ENCODE measurements around the gene SGCD.

The SGCD gene

DNA sequence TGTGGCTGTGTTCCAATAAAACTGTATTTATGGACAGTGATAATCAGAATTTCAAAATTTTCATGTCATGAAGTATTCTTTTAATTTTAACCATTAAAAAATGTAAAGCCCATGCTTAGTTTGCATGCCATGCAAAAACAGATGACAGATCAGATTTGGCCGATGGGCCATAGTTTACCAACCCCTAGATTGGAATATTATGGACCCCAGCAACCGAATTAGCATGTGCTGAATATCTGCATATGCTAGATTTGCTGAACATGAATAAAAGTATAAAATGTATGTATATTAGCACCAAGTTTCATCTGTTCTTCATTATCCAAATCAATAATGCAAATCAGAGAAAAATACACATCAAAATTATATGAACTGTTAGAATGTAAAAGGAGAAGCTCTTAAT, 364.6 kb downstream of the SGCD start:
- Mint-ChIP-seq H3K4me3 (no peak overlapping the region), H3K27me3 (ENCODE audit: low read depth) (peaks cover 25% of the 10 kb centered on the region), H3K27ac (no peak overlapping the region), H3K36me3 (ENCODE audit: low read depth) (no peaks in the 10 kb centered on the region), H3K4me1 (ENCODE audit: low read depth) (no peaks in the 10 kb centered on the region), H3K9me3 (no peaks in the 10 kb centered on the region)
- no peak for DNase-seq (ENCODE audit: low spot score)

DNA sequence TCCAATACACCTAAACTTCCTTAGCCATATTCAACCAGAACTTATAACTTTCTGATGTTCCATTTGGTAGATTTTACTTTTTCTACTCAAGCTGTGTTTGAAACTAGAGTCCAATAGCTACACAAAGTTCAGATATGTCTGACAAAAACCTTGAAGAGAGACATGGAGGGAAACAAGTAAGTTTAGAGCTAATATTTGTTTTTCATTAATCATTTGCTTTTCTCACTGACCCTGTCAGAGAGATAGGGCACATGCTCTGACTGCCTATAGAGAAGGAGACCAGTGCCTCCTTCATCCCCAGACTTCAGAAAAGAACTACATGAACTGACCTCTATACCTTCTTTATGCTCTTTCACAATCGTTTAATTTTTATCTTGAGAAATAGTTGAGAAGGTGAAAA, 366.1 kb downstream of the SGCD start:
- H3K27ac Mint-ChIP-seq, result no peak overlapping the region
- no peaks in the 10 kb centered on the region for H3K9me3 Mint-ChIP-seq
- no peak for DNase-seq (ENCODE audit: low spot score)
- H3K36me3 Mint-ChIP-seq (ENCODE audit: low read depth), result no peaks in the 10 kb centered on the region
- peaks cover 16% of the 10 kb centered on the region for H3K27me3 Mint-ChIP-seq (ENCODE audit: low read depth)
- H3K4me1 Mint-ChIP-seq (ENCODE audit: low read depth), result no peaks in the 10 kb centered on the region
- H3K4me3 Mint-ChIP-seq, result no peak overlapping the region

DNA sequence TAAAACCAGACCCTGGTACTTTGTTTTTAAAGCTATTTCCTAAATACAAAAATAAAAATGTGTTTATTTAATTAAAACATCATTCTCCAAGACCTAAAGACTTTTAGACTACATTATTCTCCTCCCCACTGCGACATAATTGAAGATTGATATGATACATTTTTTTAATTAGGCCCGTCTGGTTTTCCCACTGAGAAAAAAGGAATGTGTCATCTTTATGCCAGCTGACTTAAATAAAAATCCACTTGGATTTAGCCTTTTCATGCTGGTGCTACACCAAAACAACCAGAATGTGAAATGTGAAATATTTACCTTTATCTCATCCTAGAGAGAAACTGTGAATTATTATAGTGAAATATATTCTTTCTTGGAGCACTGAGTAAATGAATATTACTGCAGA, 367.6 kb downstream of the SGCD start:
- Mint-ChIP-seq H3K9me3 (no peaks in the 10 kb centered on the region), H3K36me3 (ENCODE audit: low read depth) (no peaks in the 10 kb centered on the region), H3K27me3 (ENCODE audit: low read depth) (peaks cover 9% of the 10 kb centered on the region), H3K4me3 (no peak overlapping the region), H3K4me1 (ENCODE audit: low read depth) (no peaks in the 10 kb centered on the region), H3K27ac (no peak overlapping the region)
- no peak for DNase-seq (ENCODE audit: low spot score)

- Mint-ChIP-seq H3K27me3 (ENCODE audit: low read depth) (peaks cover 9% of the 10 kb centered on the region), H3K36me3 (ENCODE audit: low read depth) (no peaks in the 10 kb centered on the region), H3K27ac (no peak overlapping the region), H3K4me1 (ENCODE audit: low read depth) (no peaks in the 10 kb centered on the region), H3K4me3 (no peak overlapping the region), H3K9me3 (no peaks in the 10 kb centered on the region)
- DNase-seq (ENCODE audit: low spot score), result no peak
These were observed 368.8 kb downstream of the SGCD start for GRCh38 chr5:156695774-156696173.

GRCh38 chr5:156698323-156698722, 371.4 kb downstream of the SGCD start:
- no peak for DNase-seq (ENCODE audit: low spot score)
- Mint-ChIP-seq H3K27ac (no peak overlapping the region), H3K36me3 (ENCODE audit: low read depth) (no peaks in the 10 kb centered on the region), H3K27me3 (ENCODE audit: low read depth) (peaks cover 2% of the 10 kb centered on the region), H3K4me3 (no peak overlapping the region), H3K9me3 (no peaks in the 10 kb centered on the region), H3K4me1 (ENCODE audit: low read depth) (no peaks in the 10 kb centered on the region)

GRCh38 chr5:156699147-156699546, 372.2 kb downstream of the SGCD start:
- no peak overlapping the region for H3K27ac Mint-ChIP-seq
- no peaks in the 10 kb centered on the region for H3K9me3 Mint-ChIP-seq
- H3K4me1 Mint-ChIP-seq (ENCODE audit: low read depth), result no peaks in the 10 kb centered on the region
- no peak for DNase-seq (ENCODE audit: low spot score)
- H3K4me3 Mint-ChIP-seq, result no peak overlapping the region
- H3K27me3 Mint-ChIP-seq (ENCODE audit: low read depth), result peaks cover 2% of the 10 kb centered on the region
- no peaks in the 10 kb centered on the region for H3K36me3 Mint-ChIP-seq (ENCODE audit: low read depth)

DNA sequence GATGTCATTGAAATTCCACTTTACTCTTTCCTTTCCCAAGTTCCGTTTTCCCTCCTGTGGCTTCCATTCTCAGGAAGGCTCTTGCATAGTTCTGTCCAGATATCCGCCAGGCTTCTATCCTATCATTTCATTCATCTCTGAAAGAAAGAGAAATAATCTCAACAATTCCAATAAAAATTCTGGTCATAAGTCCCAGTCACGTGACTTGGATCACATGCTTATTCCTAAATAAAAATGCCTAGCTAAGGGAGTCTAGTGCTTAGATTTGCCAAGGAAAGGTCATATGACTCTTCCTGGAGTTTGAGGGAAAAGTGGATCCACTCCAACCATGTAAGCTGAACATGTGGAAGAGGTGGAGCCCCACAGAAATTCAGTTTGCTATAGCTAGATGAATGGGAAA, 377.2 kb downstream of the SGCD start:
- Mint-ChIP-seq H3K36me3 (ENCODE audit: low read depth) (no peaks in the 10 kb centered on the region), H3K9me3 (no peaks in the 10 kb centered on the region), H3K27ac (no peak overlapping the region), H3K27me3 (ENCODE audit: low read depth) (peaks cover 18% of the 10 kb centered on the region), H3K4me1 (ENCODE audit: low read depth) (no peaks in the 10 kb centered on the region), H3K4me3 (no peak overlapping the region)
- DNase-seq (ENCODE audit: low spot score), result no peak

GRCh38 chr5:156706631-156707030, 379.7 kb downstream of the SGCD start:
- Mint-ChIP-seq H3K4me3 (no peak overlapping the region), H3K4me1 (ENCODE audit: low read depth) (no peaks in the 10 kb centered on the region), H3K36me3 (ENCODE audit: low read depth) (no peaks in the 10 kb centered on the region), H3K9me3 (no peaks in the 10 kb centered on the region), H3K27me3 (ENCODE audit: low read depth) (peaks cover 21% of the 10 kb centered on the region), H3K27ac (no peak overlapping the region)
- no peak for DNase-seq (ENCODE audit: low spot score)

DNA sequence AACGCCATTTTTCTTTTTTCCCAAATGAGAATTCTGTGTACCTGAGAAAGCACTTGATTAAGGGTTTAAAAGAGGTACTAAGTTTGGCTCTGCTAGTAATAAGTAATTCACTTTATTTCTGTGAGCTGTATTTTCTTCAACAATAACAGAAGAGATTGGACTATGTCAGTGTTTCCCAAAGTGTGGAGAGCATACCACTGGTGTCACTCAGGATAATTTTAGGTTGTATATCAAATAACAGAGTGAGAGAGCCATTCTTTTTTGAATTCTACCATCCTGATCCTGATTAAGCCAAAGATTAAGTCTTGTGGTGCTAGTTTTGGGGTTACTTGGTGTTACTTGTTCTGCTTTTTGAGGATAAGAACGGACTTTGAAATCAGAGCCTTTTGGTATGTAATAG, 380.8 kb downstream of the SGCD start:
- Mint-ChIP-seq H3K4me1 (ENCODE audit: low read depth) (no peaks in the 10 kb centered on the region), H3K27ac (no peak overlapping the region), H3K9me3 (no peaks in the 10 kb centered on the region), H3K27me3 (ENCODE audit: low read depth) (peaks cover 26% of the 10 kb centered on the region), H3K4me3 (no peak overlapping the region), H3K36me3 (ENCODE audit: low read depth) (no peaks in the 10 kb centered on the region)
- DNase-seq (ENCODE audit: low spot score), result no peak

DNA sequence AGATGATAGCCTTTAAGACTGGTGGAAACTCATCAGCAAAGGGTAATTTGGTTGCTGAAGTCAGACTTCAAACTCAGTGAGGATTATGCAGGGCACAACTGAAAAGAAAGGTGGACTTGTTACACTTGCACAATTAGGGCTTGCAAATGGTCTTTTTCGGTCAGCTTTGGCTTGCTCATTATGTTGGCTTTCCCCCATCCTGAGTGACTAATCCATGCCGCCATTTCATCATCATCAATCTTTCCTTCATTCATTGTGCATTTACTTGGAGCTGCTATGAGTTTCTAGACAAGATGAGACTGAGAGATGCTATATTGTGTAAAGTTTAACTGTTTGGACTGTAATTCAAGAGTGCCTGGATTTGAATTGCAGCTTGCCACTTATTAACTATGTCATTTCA, 388.3 kb downstream of the SGCD start:
- Mint-ChIP-seq H3K4me3 (no peak overlapping the region), H3K27me3 (ENCODE audit: low read depth) (peaks cover 7% of the 10 kb centered on the region), H3K27ac (no peak overlapping the region), H3K4me1 (ENCODE audit: low read depth) (peaks cover 1% of the 10 kb centered on the region), H3K36me3 (ENCODE audit: low read depth) (no peaks in the 10 kb centered on the region), H3K9me3 (no peaks in the 10 kb centered on the region)
- no peak for DNase-seq (ENCODE audit: low spot score)

GRCh38 chr5:156716591-156717380, 389.8 kb downstream of the SGCD start:
- no peaks in the 10 kb centered on the region for H3K36me3 Mint-ChIP-seq (ENCODE audit: low read depth)
- H3K4me1 Mint-ChIP-seq (ENCODE audit: low read depth), result peaks cover 1% of the 10 kb centered on the region
- DNase-seq (ENCODE audit: low spot score), result no peak
- H3K9me3 Mint-ChIP-seq, result no peaks in the 10 kb centered on the region
- no peak overlapping the region for H3K27ac Mint-ChIP-seq
- no peak overlapping the region for H3K4me3 Mint-ChIP-seq
- peaks cover 5% of the 10 kb centered on the region for H3K27me3 Mint-ChIP-seq (ENCODE audit: low read depth)

DNA sequence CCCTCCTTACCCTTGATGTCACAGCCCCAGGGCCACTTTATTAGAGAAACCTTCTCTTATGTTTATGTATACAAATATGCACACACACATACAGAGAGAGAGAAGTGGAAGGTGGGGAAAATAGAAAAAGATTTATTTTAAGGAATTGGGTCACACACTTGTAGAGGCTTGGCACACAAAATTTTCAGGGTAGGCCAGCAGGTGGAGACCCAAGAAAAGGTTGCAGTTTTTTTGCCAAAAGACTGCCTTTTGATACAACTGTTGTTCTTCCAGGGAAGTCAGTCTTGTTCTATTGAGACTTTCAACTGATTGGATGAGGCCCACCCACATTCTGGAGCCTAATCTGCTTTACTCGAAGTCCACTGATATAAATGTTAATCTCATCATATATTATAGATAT, 392.0 kb downstream of the SGCD start:
- Mint-ChIP-seq H3K36me3 (ENCODE audit: low read depth) (no peaks in the 10 kb centered on the region), H3K4me3 (no peak overlapping the region)

DNA sequence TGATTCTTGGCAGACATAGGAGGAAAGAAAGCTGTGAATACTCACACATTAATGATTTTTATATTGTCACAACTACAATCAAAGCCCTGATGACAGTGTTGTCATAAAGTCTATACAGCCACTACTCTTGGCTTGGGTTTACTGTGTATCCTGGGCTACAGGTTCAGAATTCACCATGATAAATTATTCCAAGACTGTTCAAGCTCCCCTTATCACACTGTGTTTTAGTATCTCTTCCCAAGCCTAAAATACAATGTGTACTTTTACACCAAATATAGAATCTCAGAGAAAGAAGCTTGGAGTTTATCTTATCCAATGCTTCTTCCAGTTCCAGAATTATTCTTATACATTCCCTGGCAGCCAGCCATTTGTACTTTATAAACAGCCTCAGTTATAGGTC, 395.4 kb downstream of the SGCD start:
- Mint-ChIP-seq H3K36me3 (ENCODE audit: low read depth) (no peaks in the 10 kb centered on the region), H3K4me3 (no peak overlapping the region), H3K27me3 (ENCODE audit: low read depth) (peaks cover 10% of the 10 kb centered on the region), H3K27ac (no peak overlapping the region), H3K9me3 (no peaks in the 10 kb centered on the region), H3K4me1 (ENCODE audit: low read depth) (no peaks in the 10 kb centered on the region)
- DNase-seq (ENCODE audit: low spot score), result no peak

More for the DNA sequence above, 392.0 kb downstream of the SGCD start:
- no peak for DNase-seq (ENCODE audit: low spot score)
- peaks cover 1% of the 10 kb centered on the region for H3K4me1 Mint-ChIP-seq (ENCODE audit: low read depth)
- no peaks in the 10 kb centered on the region for H3K9me3 Mint-ChIP-seq
- peaks cover 3% of the 10 kb centered on the region for H3K27me3 Mint-ChIP-seq (ENCODE audit: low read depth)
- no peak overlapping the region for H3K27ac Mint-ChIP-seq

DNA sequence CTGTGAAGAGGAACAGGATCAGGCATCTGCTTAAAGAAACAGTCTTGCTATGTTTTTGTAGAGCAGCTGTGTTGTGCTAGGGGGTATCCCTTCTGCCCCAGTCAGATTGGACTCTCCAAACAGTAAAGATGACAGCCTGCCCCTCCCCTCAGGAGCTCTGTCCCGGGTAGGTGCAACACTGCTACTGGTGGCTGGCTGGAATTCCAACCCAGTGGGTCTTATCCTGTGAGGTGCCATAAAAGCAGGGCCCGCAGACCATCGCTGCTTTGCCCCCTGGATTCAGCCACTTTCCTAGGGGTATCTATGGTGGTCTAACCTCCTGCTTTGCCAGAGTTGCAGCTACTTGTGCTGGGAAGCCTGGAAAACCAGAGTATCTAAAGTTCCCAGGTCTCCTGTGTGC, 408.5 kb downstream of the SGCD start:
- Mint-ChIP-seq H3K27me3 (ENCODE audit: low read depth) (peaks cover 26% of the 10 kb centered on the region), H3K4me1 (ENCODE audit: low read depth) (no peaks in the 10 kb centered on the region), H3K36me3 (ENCODE audit: low read depth) (no peaks in the 10 kb centered on the region), H3K27ac (no peak overlapping the region), H3K4me3 (no peak overlapping the region), H3K9me3 (no peaks in the 10 kb centered on the region)
- no peak for DNase-seq (ENCODE audit: low spot score)

DNA sequence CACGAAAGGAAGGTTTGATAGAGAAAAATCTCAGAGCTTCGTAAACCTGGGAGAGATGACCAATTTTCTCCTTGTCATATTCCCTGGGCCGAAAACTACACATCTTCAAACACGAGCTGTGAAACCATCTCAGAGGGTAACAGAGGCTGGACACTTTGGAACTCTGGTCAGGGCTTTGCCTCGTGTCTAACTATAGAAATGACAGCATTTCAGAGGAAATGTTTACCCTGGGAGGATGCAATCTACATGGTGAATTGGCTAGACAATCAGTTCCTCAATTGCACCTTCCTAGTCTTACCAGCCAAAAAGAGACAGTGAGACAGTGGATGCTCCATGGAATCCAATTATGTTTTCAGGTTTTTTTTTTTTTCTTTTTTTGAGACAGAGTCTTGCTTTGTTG, 414.6 kb downstream of the SGCD start:
- no peak for DNase-seq (ENCODE audit: low spot score)
- H3K4me1 Mint-ChIP-seq (ENCODE audit: low read depth), result no peaks in the 10 kb centered on the region
- no peaks in the 10 kb centered on the region for H3K9me3 Mint-ChIP-seq
- peaks cover 6% of the 10 kb centered on the region for H3K27me3 Mint-ChIP-seq (ENCODE audit: low read depth)
- no peaks in the 10 kb centered on the region for H3K36me3 Mint-ChIP-seq (ENCODE audit: low read depth)
- H3K4me3 Mint-ChIP-seq, result no peak overlapping the region
- no peak overlapping the region for H3K27ac Mint-ChIP-seq

All from T-helper 2 cell treated with Interferon-gamma antibody and Interleukin-4, amounts not matched to agents 5 μg/mL and 100 μg/mL, for 36 hours (primary cell).